Transverse colon (tissue), 4 donors: ENCODE data around the gene HOXB2. TPM values are rescaled to one million over a fixed set of nuclear protein-coding genes. Genes with fewer than 3 reads are reported as not detected.

Experiments used
- DNase-seq: peaks from one replicate; pipeline ENCODE4 v3.0.0-alpha.2; 2019
- H3K27ac ChIP-seq, 4 donors: fragments of 200-600 bp; sonication (generic); 2 replicates each; pipeline ENCODE4 v1.5.1; 2016 to 2018; ENCODE audit warnings: inconsistent platforms in 4 of 4
- H3K27me3 ChIP-seq: fragments of 200-600 bp; sonication (generic); 2 replicates; pipeline ENCODE4 v1.5.1; 2017; ENCODE audit warnings: inconsistent platforms
- H3K36me3 ChIP-seq, 4 donors: fragments of 200-600 bp; sonication (generic); 2 replicates each; pipeline ENCODE4 v1.5.1; 2017 to 2019; ENCODE audit warnings: inconsistent platforms in 4 of 4
- H3K4me1 ChIP-seq, 4 donors: fragments of 200-600 bp; sonication (generic); 2 replicates each; pipeline ENCODE4 v1.5.1; 2017 to 2020; ENCODE audit warnings: inconsistent platforms in 4 of 4
- H3K4me3 ChIP-seq, 4 donors: fragments of 200-600 bp; sonication (generic); 1 replicate in 1 of 4; 2 replicates in 3 of 4; pipeline versions ENCODE4 v1.5.1 to v1.6.1; 2017 to 2019; ENCODE audit warnings: inconsistent platforms in 4 of 4
- H3K9me3 ChIP-seq, 2 donors: fragments of 200-600 bp; sonication (generic); 2 replicates each; pipeline ENCODE4 v1.5.1; 2017 to 2019; ENCODE audit warnings: inconsistent platforms in 2 of 2
- EP300 ChIP-seq: sonication (generic); formaldehyde crosslinking; IDR thresholded peaks from one replicate; pipeline ENCODE4 v1.6.1; 2017; ENCODE audit warnings: antibody characterized with exemption, low read depth
- POLR2A ChIP-seq: fragments of 450-650 bp; IDR thresholded peaks from one replicate; pipeline ENCODE4 v1.6.1; 2016; ENCODE audit warnings: antibody characterized with exemption, mild to moderate bottlenecking, moderate library complexity
- POLR2AphosphoS5 ChIP-seq, 3 donors: sonication (generic); formaldehyde crosslinking; IDR thresholded peaks; one replicate each; pipeline ENCODE4 v1.6.1; 2016; ENCODE audit warnings: antibody characterized with exemption in 3 of 3
- WGBS, 2 donors: methylation state at CpG; one replicate each; pipeline ENCODE4 v1.1.5; 2018; ENCODE audit warnings: low coverage in 1 of 2; 5-methylcytosine and 5-hydroxymethylcytosine counted together
- in situ Hi-C, 4 donors: fragments of 200-750 bp; cut with MboI; loops; one replicate each; pipeline versions ENCODE4 v1.15.0 to v1.15.1; 2017; ENCODE audit warnings: low sequenced_read_pairs in 3 of 4, low pct_ligation_motif_present in 1 of 4, low pct_unique_long_range_greater_than_20kb in 1 of 4
- intact Hi-C: fragments of 100-400 bp; cut with DNase I; formaldehyde crosslinking; loops from one replicate; pipeline ENCODE4 v1.15.1; 2023; ENCODE audit warnings: low total_unique reads
- total RNA-seq, 4 donors: library from RNA; depleted of rRNA; stranded (reverse); fragments of >200 nt; gene quantifications; one replicate each; pipeline ENCODE4 v1.1.0, GENCODE V29; 2016
- TF ChIP-seq, protein P1 (sequence below), 5 experiments: fragments of 200-600 bp in 3 of 5; fragments of 450-650 bp in 2 of 5; sonication (generic) in 3 of 5; IDR thresholded peaks; 1 replicate in 2 of 5; 2 replicates in 3 of 5; pipeline ENCODE4 v1.5.1; 2016 to 2017; ENCODE audit warnings: antibody characterized with exemption in 5 of 5, inconsistent platforms in 3 of 5, mild to moderate bottlenecking in 2 of 5, moderate library complexity in 1 of 5

The HOXB2 gene
- total RNA-seq, 4 donors from 2014 or later, result 13.5 to 93.9 (median 13.8) TPM; not detected in 1

- intact Hi-C loops (no loop called here), in situ Hi-C loops (no loop called here)
- H3K4me1 ChIP-seq, result peaks cover 21 to 82% (median 42%) of the 10 kb centered on the region in 4 donors
- H3K36me3 ChIP-seq, result no peaks in the 10 kb centered on the region
- H3K9me3 ChIP-seq, result no peaks in the 10 kb centered on the region
- 87 to 89% methylated on average over 14 to 70 of the region's 70 CpGs for WGBS, 2 donors
- TF ChIP-seq EP300, result no peak
- TF ChIP-seq, protein P1, sequence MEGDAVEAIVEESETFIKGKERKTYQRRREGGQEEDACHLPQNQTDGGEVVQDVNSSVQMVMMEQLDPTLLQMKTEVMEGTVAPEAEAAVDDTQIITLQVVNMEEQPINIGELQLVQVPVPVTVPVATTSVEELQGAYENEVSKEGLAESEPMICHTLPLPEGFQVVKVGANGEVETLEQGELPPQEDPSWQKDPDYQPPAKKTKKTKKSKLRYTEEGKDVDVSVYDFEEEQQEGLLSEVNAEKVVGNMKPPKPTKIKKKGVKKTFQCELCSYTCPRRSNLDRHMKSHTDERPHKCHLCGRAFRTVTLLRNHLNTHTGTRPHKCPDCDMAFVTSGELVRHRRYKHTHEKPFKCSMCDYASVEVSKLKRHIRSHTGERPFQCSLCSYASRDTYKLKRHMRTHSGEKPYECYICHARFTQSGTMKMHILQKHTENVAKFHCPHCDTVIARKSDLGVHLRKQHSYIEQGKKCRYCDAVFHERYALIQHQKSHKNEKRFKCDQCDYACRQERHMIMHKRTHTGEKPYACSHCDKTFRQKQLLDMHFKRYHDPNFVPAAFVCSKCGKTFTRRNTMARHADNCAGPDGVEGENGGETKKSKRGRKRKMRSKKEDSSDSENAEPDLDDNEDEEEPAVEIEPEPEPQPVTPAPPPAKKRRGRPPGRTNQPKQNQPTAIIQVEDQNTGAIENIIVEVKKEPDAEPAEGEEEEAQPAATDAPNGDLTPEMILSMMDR (IDR thresholded peaks at IDR 0.05), result peak in 2 of 5 experiments; percentile 4 to 13
- peak overlapping the region in 1 of 4 donors; percentile 3 for H3K4me3 ChIP-seq
- no peaks in the 10 kb centered on the region for H3K27me3 ChIP-seq
- DNase-seq, result no peak
- peak overlapping the region; percentile 89 to 95 (median 94) for H3K27ac ChIP-seq
Observed at GRCh38 chr17:48550502-48551213, 5.7 kb upstream of the HOXB2 start.

DNA sequence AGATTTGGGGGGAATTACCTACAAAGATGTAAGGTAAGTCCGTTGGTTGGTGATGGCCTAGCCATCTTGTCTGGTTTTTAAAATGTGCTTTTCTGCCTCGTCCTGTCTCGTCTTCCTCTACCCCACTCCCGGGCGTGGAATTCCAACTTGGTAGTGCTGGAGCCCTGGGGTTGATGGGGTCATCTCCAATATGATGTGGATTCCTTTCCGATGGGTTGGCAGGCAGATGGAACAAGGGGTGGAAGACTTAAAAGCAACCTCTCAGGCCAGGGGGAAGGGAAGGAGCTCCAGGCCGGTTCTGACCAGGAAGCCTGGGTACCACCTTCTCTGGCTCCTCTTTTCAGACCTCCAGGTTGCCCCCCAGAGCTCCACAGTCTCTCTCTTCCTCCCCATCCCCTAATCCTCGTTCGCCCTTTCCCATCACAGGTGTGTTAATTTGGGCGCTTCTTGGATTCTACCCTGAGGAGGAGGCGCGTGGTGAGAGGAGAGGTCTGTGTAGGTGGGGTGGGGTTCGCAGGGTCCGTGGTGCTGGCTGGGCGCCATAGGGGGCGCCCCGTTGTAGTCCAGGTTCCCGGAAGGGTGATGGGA, 5.1 kb upstream of the HOXB2 start:
- 76 to 87% methylated on average over 6 to 18 of the region's 18 CpGs for WGBS, 2 donors
- Histone ChIP-seq H3K27ac (peak overlapping the region; percentile 89 to 95 (median 94)), H3K9me3 (no peaks in the 10 kb centered on the region), H3K36me3 (no peaks in the 10 kb centered on the region), H3K4me1 (peaks cover 28 to 82% (median 43%) of the 10 kb centered on the region in 4 donors), H3K4me3 (no peak overlapping the region), H3K27me3 (no peaks in the 10 kb centered on the region)
- in situ Hi-C loops, result no loop called here
- intact Hi-C loops, result no loop called here
- TF ChIP-seq POLR2AphosphoS5 (IDR thresholded peaks at IDR 0.05), result no peak
- no peak for TF ChIP-seq POLR2A
- TF ChIP-seq, protein P1 (IDR thresholded peaks at IDR 0.05), result no peak
- no peak for TF ChIP-seq EP300
- no peak for DNase-seq

DNA sequence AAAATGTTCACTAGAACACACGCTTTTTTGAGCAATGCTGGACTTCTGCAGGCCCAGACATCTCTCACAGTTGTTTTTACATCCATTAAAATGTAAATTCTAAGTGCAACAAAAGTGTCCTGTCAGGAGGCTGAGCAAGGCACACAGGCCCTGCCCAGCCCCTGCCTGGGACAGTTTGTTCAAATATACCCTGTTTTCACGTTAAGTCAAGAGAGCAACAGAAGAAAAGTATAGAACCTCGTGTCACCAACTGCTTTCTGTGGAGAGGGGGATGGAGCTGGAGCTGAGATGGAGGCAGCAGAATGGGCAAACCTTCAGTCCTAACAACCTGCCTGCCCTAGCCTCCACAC, 4.3 kb upstream of the HOXB2 start:
- WGBS, 2 donors, result 59 to 64% methylated on average over 2 to 3 of the region's 3 CpGs
- TF ChIP-seq EP300 (no peak), POLR2AphosphoS5 (IDR thresholded peaks at IDR 0.05) (no peak), POLR2A (no peak)
- TF ChIP-seq, protein P1 (IDR thresholded peaks at IDR 0.05), result no peak
- in situ Hi-C loops (no loop called here), intact Hi-C loops (no loop called here)
- Histone ChIP-seq H3K9me3 (no peaks in the 10 kb centered on the region), H3K27me3 (no peaks in the 10 kb centered on the region), H3K4me3 (no peak overlapping the region), H3K36me3 (no peaks in the 10 kb centered on the region), H3K4me1 (peaks cover 29 to 82% (median 44%) of the 10 kb centered on the region in 4 donors), H3K27ac (peak overlapping the region; percentile 89 to 95 (median 94))
- no peak for DNase-seq

DNA sequence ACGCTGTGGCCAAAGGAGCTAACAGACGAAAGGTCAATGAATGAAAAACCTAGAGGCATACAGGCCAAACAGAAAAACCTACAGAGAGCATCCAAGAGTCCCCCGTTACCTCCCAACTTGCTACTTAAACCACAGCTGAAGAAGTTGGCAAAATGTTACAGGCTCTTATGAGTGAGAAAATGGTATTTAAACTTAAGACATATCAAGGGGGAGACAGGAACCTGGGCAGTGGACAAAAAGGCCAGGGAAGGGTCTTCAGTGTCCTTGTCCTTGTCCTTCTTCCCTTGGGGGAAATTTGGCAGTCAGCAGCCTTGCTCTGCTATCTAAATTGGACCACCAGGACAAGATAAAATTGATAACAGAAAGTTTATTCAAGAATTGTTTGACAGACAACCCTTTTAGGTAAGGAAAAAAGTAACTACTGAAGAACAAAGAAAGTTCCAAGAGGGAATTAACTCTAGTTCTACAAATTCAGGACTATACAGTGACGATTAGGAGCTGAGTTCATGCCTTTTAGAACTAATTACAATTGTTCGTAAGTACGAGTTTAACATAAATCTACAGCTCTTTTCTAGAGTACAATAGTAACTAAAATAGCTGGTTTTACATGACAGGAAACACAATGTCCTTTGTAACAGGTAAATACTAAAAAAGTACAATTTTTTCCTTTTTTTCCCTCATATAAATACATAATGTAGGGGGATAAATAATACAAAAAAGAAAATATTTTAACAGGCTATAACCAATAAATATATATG, 3.8 kb upstream of the HOXB2 start:
- in situ Hi-C loops, result no loop called here
- intact Hi-C loops, result no loop called here
- Histone ChIP-seq H3K4me3 (no peak overlapping the region), H3K4me1 (peaks cover 26 to 83% (median 43%) of the 10 kb centered on the region in 4 donors), H3K36me3 (no peaks in the 10 kb centered on the region), H3K27me3 (no peaks in the 10 kb centered on the region), H3K27ac (peak overlapping the region; percentile 89 to 95 (median 94)), H3K9me3 (no peaks in the 10 kb centered on the region)
- TF ChIP-seq EP300 (no peak), POLR2AphosphoS5 (IDR thresholded peaks at IDR 0.05) (no peak), POLR2A (no peak)
- TF ChIP-seq, protein P1 (IDR thresholded peaks at IDR 0.05), result no peak
- 66 to 73% methylated on average over 6 of the region's 6 CpGs for WGBS, 2 donors
- no peak for DNase-seq
